Keratinocyte (primary cell): Measurements from ENCODE around the gene LPXN. TPM values are rescaled to one million over a fixed set of nuclear protein-coding genes. Genes with fewer than 3 reads are reported as not detected.

Experiments used
- DNase-seq: peaks from one replicate; pipeline ENCODE4 v3.0.0-alpha.2; 2011; ENCODE audit warnings: low read depth, missing footprints, low spot score
- FAIRE-seq: peaks from 2 replicates; lab custom pipeline; 2011; peaks lifted over from hg19 to GRCh38; lab: Jason Lieb, UNC
- H2AFZ ChIP-seq: 2 replicates; pipeline ENCODE4 v1.6.0; 2012; ENCODE audit warnings: low read length, control low read depth, inconsistent platforms; ENCODE audit not compliant: control insufficient read depth
- H3K27ac ChIP-seq: 2 replicates; pipeline ENCODE4 v1.5.1; 2011; ENCODE audit warnings: low read length; ENCODE audit not compliant: control insufficient read depth, insufficient read depth
- H3K27me3 ChIP-seq: 3 replicates; pipeline ENCODE4 v1.6.0; 2011; ENCODE audit warnings: low read length; ENCODE audit not compliant: control insufficient read depth, insufficient read depth; ENCODE audit errors: extremely low read depth
- H3K36me3 ChIP-seq, 2 experiments: 2 replicates in 1 of 2; 3 replicates in 1 of 2; pipeline ENCODE4 v1.5.1; 2011; ENCODE audit warnings: low read length in 2 of 2, mild to moderate bottlenecking in 1 of 2; ENCODE audit not compliant: control insufficient read depth in 2 of 2, insufficient read depth in 2 of 2; ENCODE audit errors: extremely low read depth in 1 of 2
- H3K4me1 ChIP-seq: 3 replicates; pipeline ENCODE4 v1.5.1; 2011; ENCODE audit warnings: low read length; ENCODE audit not compliant: control insufficient read depth, insufficient read depth; ENCODE audit errors: extremely low read depth
- H3K4me2 ChIP-seq: 3 replicates; pipeline ENCODE4 v1.6.0; 2011; ENCODE audit warnings: low read depth, low read length; ENCODE audit not compliant: control insufficient read depth, insufficient read depth; ENCODE audit errors: extremely low read depth
- H3K4me3 ChIP-seq, 3 experiments: fragments of 200-600 bp in 1 of 3; sonication (generic) in 1 of 3; 2 replicates in 2 of 3; 3 replicates in 1 of 3; pipeline ENCODE4 v1.5.1; 2011 to 2016; ENCODE audit warnings: low read length in 3 of 3, mild to moderate bottlenecking in 3 of 3, control low read depth in 2 of 3, inconsistent platforms in 1 of 3, low read depth in 1 of 3, mixed read lengths in 1 of 3, mixed run types in 1 of 3, moderate library complexity in 1 of 3; ENCODE audit not compliant: control insufficient read depth in 2 of 3, insufficient read depth in 2 of 3; ENCODE audit errors: extremely low read depth in 1 of 3
- H3K79me2 ChIP-seq: 2 replicates; pipeline ENCODE4 v1.6.0; 2012; ENCODE audit warnings: low read length; ENCODE audit not compliant: control insufficient read depth, insufficient read depth
- H3K9ac ChIP-seq: 3 replicates; pipeline ENCODE4 v1.6.0; 2011; ENCODE audit warnings: low read length; ENCODE audit not compliant: control insufficient read depth, insufficient read depth; ENCODE audit errors: extremely low read depth
- H3K9me1 ChIP-seq: 3 replicates; pipeline ENCODE4 v1.6.0; 2011; ENCODE audit warnings: low read length; ENCODE audit not compliant: control insufficient read depth, insufficient read depth; ENCODE audit errors: extremely low read depth
- H3K9me3 ChIP-seq: 2 replicates; pipeline ENCODE4 v1.5.1; 2012; ENCODE audit warnings: low read depth, low read length; ENCODE audit not compliant: control insufficient read depth
- H4K20me1 ChIP-seq: 3 replicates; pipeline ENCODE4 v1.6.0; 2011; ENCODE audit warnings: low read length; ENCODE audit not compliant: control insufficient read depth, insufficient read depth; ENCODE audit errors: extremely low read depth
- CTCF ChIP-seq, 3 experiments: IDR thresholded peaks in 1 of 3; conservative IDR thresholded peaks in 1 of 3; optimal IDR thresholded peaks in 1 of 3; 2 replicates in 2 of 3; 3 replicates in 1 of 3; pipeline versions ENCODE3 to v1.5.1; 2011; ENCODE audit warnings: low read length in 3 of 3, mild to moderate bottlenecking in 3 of 3, moderate library complexity in 2 of 3, control low read depth in 1 of 3, inconsistent platforms in 1 of 3; ENCODE audit not compliant: insufficient read depth in 2 of 3; ENCODE audit errors: extremely low read depth in 1 of 3
- EZH2 ChIP-seq: IDR thresholded peaks from one replicate; pipeline ENCODE4 v1.6.1; 2012; ENCODE audit warnings: inconsistent platforms, mild to moderate bottlenecking, low read length, moderate library complexity
- dilution Hi-C: fragments of 300-500 bp; cut with MboI; formaldehyde crosslinking; loops from one replicate; pipeline ENCODE4 v1.7.0; 2020; ENCODE audit warnings: low sequenced_read_pairs; ENCODE audit not compliant: extremely low pct_ligation_motif_present
- polyA plus RNA-seq, 5 experiments: library from polyadenylated mRNA; depleted of rRNA in 3 of 5; stranded (reverse) in 3 of 5; stranded (forward) in 1 of 5; unstranded in 1 of 5; fragments of >200 nt; gene quantifications; 1 replicate in 1 of 5; 2 replicates in 3 of 5; 3 replicates in 1 of 5; pipeline versions ENCODE4 v1.2.1 to v1.2.3, GENCODE V29; 2011 to 2012; ENCODE audit warnings: missing spikeins in 2 of 5, low read depth in 1 of 5, low replicate concordance in 1 of 5

The LPXN gene
- polyA plus RNA-seq, 1 donor (not counting 4 experiments of a cell fraction or from before 2014, with no cell fraction given) = 83.9 TPM

GRCh38 chr11:58508814-58509213 is 66.8 kb downstream of the LPXN start:
- H3K9ac ChIP-seq = no peak overlapping the region
- H3K27ac ChIP-seq = no peak overlapping the region
- DNase-seq (no peak), FAIRE-seq (no peak)
- no peaks in the 10 kb centered on the region for H3K27me3 ChIP-seq
- dilution Hi-C loops = no loop called here
- no peak overlapping the region for H2AFZ ChIP-seq
- H3K36me3 ChIP-seq = peaks cover 0 to 1% of the 10 kb centered on the region in 2 experiments
- H3K4me3 ChIP-seq = no peak overlapping the region
- H3K9me1 ChIP-seq = no peaks in the 10 kb centered on the region
- TF ChIP-seq EZH2 (no peak), CTCF (optimal IDR thresholded peaks at IDR 0.05 in 1 of 3, IDR thresholded peaks at IDR 0.05 in 1 of 3, conservative IDR thresholded peaks at IDR 0.05 in 1 of 3; ENCODE audit: extremely low read depth in 1 of 3, insufficient read depth in 2 of 3, low read length in 3 of 3) (no peak)
- no peaks in the 10 kb centered on the region for H3K79me2 ChIP-seq
- H3K4me1 ChIP-seq = no peaks in the 10 kb centered on the region
- H3K4me2 ChIP-seq = no peak overlapping the region
- H4K20me1 ChIP-seq = no peaks in the 10 kb centered on the region
- H3K9me3 ChIP-seq = no peaks in the 10 kb centered on the region

GRCh38 chr11:58508005-58508404 is 67.7 kb downstream of the LPXN start, which contains the start of gene OR5B21:
TSS of gene OR5B21 (minus strand) at chr11:58508105. CDS start at chr11:58508105, 0 bp downstream.
- DNase-seq (no peak), FAIRE-seq (no peak)
- Histone ChIP-seq H3K9me1 (no peaks in the 10 kb centered on the region), H3K4me2 (no peak within 1 kb of the TSS), H3K4me1 (no peaks in the 10 kb centered on the region), H3K79me2 (no peaks in the 10 kb centered on the region), H3K9me3 (no peaks in the 10 kb centered on the region), H3K27ac (no peak within 1 kb of the TSS), H3K9ac (no peak within 1 kb of the TSS), H3K27me3 (no peaks in the 10 kb centered on the region), H3K36me3 (peaks cover 0 to 1% of the 10 kb centered on the region in 2 experiments), H2AFZ (no peak within 1 kb of the TSS), H3K4me3 (no peak within 1 kb of the TSS), H4K20me1 (no peaks in the 10 kb centered on the region)
- dilution Hi-C loops = no loop called here
- TF ChIP-seq CTCF (optimal IDR thresholded peaks at IDR 0.05 in 1 of 3, IDR thresholded peaks at IDR 0.05 in 1 of 3, conservative IDR thresholded peaks at IDR 0.05 in 1 of 3; ENCODE audit: extremely low read depth in 1 of 3, insufficient read depth in 2 of 3, low read length in 3 of 3) (no peak), EZH2 (no peak)
